ENCODE measurements around the gene ZC3H4. TPM values are rescaled to one million over a fixed set of nuclear protein-coding genes. Genes with fewer than 3 reads are reported as not detected.
A peak's percentile ranks its signal among the peaks of the same experiment; 100 is the strongest.

ZC3H4 gene
- total and polyA plus RNA-seq, 2 donors (not counting 1 experiment from before 2014, with no cell fraction given): 12.7 to 73.7 TPM

- Histone ChIP-seq H2AFZ (ENCODE audit: insufficient read depth, low read depth, low read length, poor library complexity, severe bottlenecking) (no peak overlapping the region), H3K36me3 (replicated peaks in 1 of 2; ENCODE audit: control extremely low read depth in 1 of 2, control insufficient read depth in 1 of 2, extremely low read depth in 1 of 2, insufficient read depth in 2 of 2, low read length in 1 of 2) (peaks cover 0 to 7% of the 10 kb centered on the region in 2 experiments), H3K9ac (ENCODE audit: low read length) (no peak overlapping the region), H3K9me3 (ENCODE audit: control extremely low read depth in 1 of 3, control insufficient read depth in 2 of 3, insufficient read depth in 1 of 3, low read length in 2 of 3) (no peaks in the 10 kb centered on the region), H3K4me1 (ENCODE audit: control insufficient read depth in 2 of 2, insufficient read depth in 2 of 2, low read length in 2 of 2) (peaks cover 12 to 17% of the 10 kb centered on the region in 2 donors), H4K20me1 (ENCODE audit: control insufficient read depth, insufficient read depth, low read length, poor library complexity, severe bottlenecking) (no peaks in the 10 kb centered on the region), H3K4me3 (ENCODE audit: control extremely low read depth in 1 of 5, extremely low read depth in 1 of 5, insufficient read depth in 1 of 5, low read depth in 2 of 5, low read length in 4 of 5) (no peak overlapping the region), H3K27me3 (replicated peaks in 1 of 4; ENCODE audit: control extremely low read depth in 1 of 4, control insufficient read depth in 3 of 4, insufficient read depth in 4 of 4, low read length in 3 of 4) (no peaks in the 10 kb centered on the region), H3K4me2 (replicated peaks; ENCODE audit: low read depth, low read length, poor library complexity, severe bottlenecking) (no peak overlapping the region), H3K79me2 (ENCODE audit: control insufficient read depth, insufficient read depth, low read length) (no peaks in the 10 kb centered on the region), H3K27ac (ENCODE audit: low read length in 2 of 2) (no peak overlapping the region)
- ChIA-PET CTCF (no interaction called here), POLR2A (no interaction called here)
- Mint-ChIP-seq H3K27me3 (no peaks in the 10 kb centered on the region), H3K4me1 (peaks cover 15% of the 10 kb centered on the region), H3K4me3 (no peak overlapping the region), H3K27ac (no peak overlapping the region), H3K9me3 (ENCODE audit: insufficient read depth) (no peaks in the 10 kb centered on the region)
- WGBS (ENCODE audit: insufficient coverage): 98% methylated on average over 16 of the region's 17 CpGs
- intact Hi-C loops (cut with micrococcal nuclease): loop anchor here (5.0 kb wide), 1 partner anchor 188 kb away; no protein-coding TSS in a partner anchor
- TF ChIP-seq CTCF (IDR thresholded peaks at IDR 0.05): no peak
- TF ChIP-seq EZH2 (IDR thresholded peaks at IDR 0.05; ENCODE audit: borderline replicate concordance, insufficient read depth, low read depth, low read length, poor library complexity, severe bottlenecking): no peak
- ATAC-seq (ENCODE audit: low read depth) (no peak), DNase-seq (no peak)
These were observed 74.2 kb downstream of the ZC3H4 start for GRCh38 chr19:47039239-47039874.

DNA sequence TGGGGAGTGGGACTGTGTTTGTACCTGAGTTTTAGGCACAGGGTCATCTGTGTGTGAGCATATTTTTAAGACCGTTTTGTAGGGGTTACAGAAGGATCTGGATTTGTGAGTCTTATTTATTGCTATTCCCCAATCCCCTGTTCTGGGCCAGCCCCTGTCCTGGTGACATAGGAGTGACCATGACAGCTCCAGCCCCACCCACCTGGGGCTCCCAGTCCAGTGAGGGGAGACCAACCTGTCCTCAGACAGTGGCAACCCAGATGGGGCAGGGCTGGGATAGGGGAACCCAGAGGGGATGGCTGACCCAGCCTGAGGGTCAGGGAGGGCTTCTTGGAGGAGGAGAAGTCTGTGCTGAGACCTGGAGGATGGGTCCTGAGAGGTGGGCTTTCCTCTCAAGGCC, 75.8 kb downstream of the ZC3H4 start:
- Histone ChIP-seq H3K27me3 (replicated peaks in 1 of 4; ENCODE audit: control extremely low read depth in 1 of 4, control insufficient read depth in 3 of 4, insufficient read depth in 4 of 4, low read length in 3 of 4) (peaks cover 0 to under 1% (median 0%) of the 10 kb centered on the region in 4 experiments), H3K36me3 (replicated peaks in 1 of 2; ENCODE audit: control extremely low read depth in 1 of 2, control insufficient read depth in 1 of 2, extremely low read depth in 1 of 2, insufficient read depth in 2 of 2, low read length in 1 of 2) (peaks cover 0 to 6% of the 10 kb centered on the region in 2 experiments), H3K9me3 (ENCODE audit: control extremely low read depth in 1 of 3, control insufficient read depth in 2 of 3, insufficient read depth in 1 of 3, low read length in 2 of 3) (no peaks in the 10 kb centered on the region), H4K20me1 (ENCODE audit: control insufficient read depth, insufficient read depth, low read length, poor library complexity, severe bottlenecking) (no peaks in the 10 kb centered on the region), H3K4me1 (ENCODE audit: control insufficient read depth in 2 of 2, insufficient read depth in 2 of 2, low read length in 2 of 2) (peaks cover 12 to 17% of the 10 kb centered on the region in 2 donors), H3K9ac (ENCODE audit: low read length) (no peak overlapping the region), H3K4me3 (ENCODE audit: control extremely low read depth in 1 of 5, extremely low read depth in 1 of 5, insufficient read depth in 1 of 5, low read depth in 2 of 5, low read length in 4 of 5) (no peak overlapping the region), H3K27ac (ENCODE audit: low read length in 2 of 2) (no peak overlapping the region), H3K4me2 (replicated peaks; ENCODE audit: low read depth, low read length, poor library complexity, severe bottlenecking) (no peak overlapping the region), H2AFZ (ENCODE audit: insufficient read depth, low read depth, low read length, poor library complexity, severe bottlenecking) (no peak overlapping the region), H3K79me2 (ENCODE audit: control insufficient read depth, insufficient read depth, low read length) (no peaks in the 10 kb centered on the region)
- intact Hi-C loops (cut with micrococcal nuclease): loop anchor here (5.0 kb wide), 1 partner anchor 190 kb away; no protein-coding TSS in a partner anchor
- ChIA-PET CTCF (interaction anchor here (0.5 to 3.5 kb wide), 4 partner anchors 39 to 309 kb away, joined by 3 to 19 read pairs (median 3); no protein-coding TSS in a partner anchor), POLR2A (no interaction called here)
- no peak overlapping the region for H3K27ac Mint-ChIP-seq
- WGBS (ENCODE audit: insufficient coverage): no CpG with 5 or more reads among the region's 1 CpG
- no peaks in the 10 kb centered on the region for H3K9me3 Mint-ChIP-seq (ENCODE audit: insufficient read depth)
- H3K27me3 Mint-ChIP-seq: no peaks in the 10 kb centered on the region
- ATAC-seq (ENCODE audit: low read depth) (no peak), DNase-seq (no peak)
- peak overlapping the region; percentile 30 for H3K4me3 Mint-ChIP-seq
- H3K4me1 Mint-ChIP-seq: peaks cover 17% of the 10 kb centered on the region
- TF ChIP-seq CTCF (IDR thresholded peaks at IDR 0.05) (no peak), EZH2 (IDR thresholded peaks at IDR 0.05; ENCODE audit: borderline replicate concordance, insufficient read depth, low read depth, low read length, poor library complexity, severe bottlenecking) (no peak)
